ENCODE results near the gene TBP. TPM values are rescaled to one million over a fixed set of nuclear protein-coding genes. Genes with fewer than 3 reads are reported as not detected.
"Not testable (repeated sequence)": the region's sequence is repeated elsewhere in the genome, so short reads cannot be mapped to it uniquely, and the experiment has no call there.

TBP gene
- 10 to 100 TPM; 20.0 to 21.5 TPM for total RNA-seq

DNA sequence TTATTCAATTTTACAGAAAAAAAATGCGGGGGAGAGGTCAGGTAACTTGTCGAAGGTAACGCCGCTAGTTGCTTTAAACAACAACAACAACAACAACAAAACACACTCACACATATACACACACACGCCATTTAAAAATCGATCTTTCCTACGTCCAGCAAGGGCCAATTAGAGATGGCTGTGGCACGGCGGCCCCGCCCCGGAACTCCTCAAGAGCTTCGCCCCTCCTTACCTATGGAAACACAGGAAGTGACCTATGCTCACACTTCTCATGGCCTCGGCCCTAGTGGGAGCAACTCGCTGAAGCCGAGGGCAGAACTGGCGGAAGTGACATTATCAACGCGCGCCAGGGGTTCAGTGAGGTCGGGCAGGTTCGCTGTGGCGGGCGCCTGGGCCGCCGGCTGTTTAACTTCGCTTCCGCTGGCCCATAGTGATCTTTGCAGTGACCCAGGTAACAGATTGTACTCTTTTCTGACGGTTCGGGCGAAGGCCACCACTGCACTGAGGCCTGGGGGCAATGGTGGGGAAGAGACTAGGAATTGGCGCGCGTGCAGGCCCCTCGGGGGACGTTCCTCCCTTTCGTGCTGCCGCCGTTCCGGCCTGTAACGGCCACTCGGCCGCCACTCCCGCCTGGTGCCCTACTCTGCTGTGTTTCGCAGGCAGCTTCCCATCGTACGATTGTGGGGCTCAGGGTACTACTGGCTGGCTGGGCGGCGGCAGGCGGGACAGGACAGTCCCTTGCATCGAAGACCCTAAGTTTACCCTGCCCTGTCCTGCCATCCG, at the start of gene TBP:
TBP (plus strand) TSS at position 357 of the 783 bp plus-strand sequence. CDS start 2,661 bp downstream, outside the sequence.
- Mint-ChIP-seq H3K4me3 (no peak within 1 kb of the TSS), H3K9me3 (ENCODE audit: insufficient read depth) (no peaks in the 10 kb centered on the region), H3K27ac (no peak within 1 kb of the TSS), H3K27me3 (ENCODE audit: low read depth) (no peaks in the 10 kb centered on the region), H3K4me1 (ENCODE audit: low read depth) (peaks cover 35% of the 10 kb centered on the region), H3K36me3 (ENCODE audit: low read depth) (peaks cover 31% of the 10 kb centered on the region)
- ChIA-PET POLR2A (interaction anchor here (0.5 to 4.6 kb wide), 9 partner anchors 11 to 849 kb away, joined by 3 to 37 read pairs (median 3); partner anchors contain the start of genes ERMARD and PDCD2), CTCF (interaction anchor here (0.7 to 3.6 kb wide), 7 partner anchors 10 to 802 kb away, joined by 3 to 14 read pairs (median 4); partner anchors contain the start of genes DYNLT2, ERMARD and PDCD2)
- DNase-seq (peak; percentile 99), ATAC-seq (peak; percentile 95)

DNA sequence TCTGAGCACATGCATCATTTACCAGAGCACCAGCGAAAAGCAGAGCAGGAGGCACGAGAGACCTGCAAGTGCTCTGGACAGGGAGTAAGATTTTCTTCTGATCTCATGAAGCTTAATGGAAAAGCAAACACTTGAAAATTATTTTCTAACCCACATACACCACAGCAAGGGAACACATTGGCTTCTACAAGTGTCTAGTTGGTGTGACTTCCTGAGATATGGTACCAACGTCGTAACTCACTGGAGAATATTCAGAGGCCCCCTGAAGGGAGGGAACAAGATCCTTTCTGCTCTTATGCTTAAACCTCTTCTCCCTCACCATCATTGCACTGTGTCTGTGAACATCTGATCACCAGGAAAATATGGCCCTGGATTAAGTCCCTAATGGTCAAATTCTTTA, 49.7 kb upstream of the TBP start:
- Mint-ChIP-seq H3K4me1 (ENCODE audit: low read depth) (peaks cover 6% of the 10 kb centered on the region), H3K4me3 (no peak overlapping the region), H3K27ac (no peak overlapping the region), H3K36me3 (ENCODE audit: low read depth) (no peaks in the 10 kb centered on the region), H3K9me3 (ENCODE audit: insufficient read depth) (peaks cover 5% of the 10 kb centered on the region), H3K27me3 (ENCODE audit: low read depth) (peaks cover 42% of the 10 kb centered on the region)
- POLR2A ChIA-PET = no interaction called here
- DNase-seq (no peak), ATAC-seq (no peak)
- CTCF ChIA-PET = no interaction called here

DNA sequence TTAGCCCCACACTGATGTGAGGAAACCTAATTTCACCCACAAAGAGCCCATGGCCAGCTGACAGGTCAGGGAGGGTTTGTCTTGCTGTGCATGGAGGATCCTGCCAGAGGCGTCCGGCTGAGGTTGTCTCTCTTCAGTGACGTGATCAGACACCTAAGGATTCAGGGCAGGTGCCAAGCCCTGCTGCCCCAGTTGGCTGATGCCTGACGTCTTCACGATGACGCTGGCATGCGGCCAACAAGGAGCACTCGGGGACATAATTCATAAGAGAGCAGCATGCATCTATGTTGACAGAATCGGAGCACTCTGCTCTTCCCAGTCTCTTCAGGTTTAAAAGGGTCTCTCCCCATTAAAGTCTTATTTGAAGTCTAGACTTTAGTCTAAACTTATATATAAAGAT, 48.9 kb upstream of the TBP start:
- CTCF ChIA-PET = interaction anchor here (1.3 kb wide), 1 partner anchor 12 kb away, joined by 5 read pairs; no protein-coding TSS in a partner anchor
- DNase-seq (no peak), ATAC-seq (no peak)
- H3K4me3 Mint-ChIP-seq = no peak overlapping the region
- peaks cover 6% of the 10 kb centered on the region for H3K4me1 Mint-ChIP-seq (ENCODE audit: low read depth)
- H3K9me3 Mint-ChIP-seq (ENCODE audit: insufficient read depth) = peaks cover 5% of the 10 kb centered on the region
- H3K27ac Mint-ChIP-seq = no peak overlapping the region
- H3K27me3 Mint-ChIP-seq (ENCODE audit: low read depth) = peaks cover 42% of the 10 kb centered on the region
- POLR2A ChIA-PET = no interaction called here
- H3K36me3 Mint-ChIP-seq (ENCODE audit: low read depth) = no peaks in the 10 kb centered on the region

DNA sequence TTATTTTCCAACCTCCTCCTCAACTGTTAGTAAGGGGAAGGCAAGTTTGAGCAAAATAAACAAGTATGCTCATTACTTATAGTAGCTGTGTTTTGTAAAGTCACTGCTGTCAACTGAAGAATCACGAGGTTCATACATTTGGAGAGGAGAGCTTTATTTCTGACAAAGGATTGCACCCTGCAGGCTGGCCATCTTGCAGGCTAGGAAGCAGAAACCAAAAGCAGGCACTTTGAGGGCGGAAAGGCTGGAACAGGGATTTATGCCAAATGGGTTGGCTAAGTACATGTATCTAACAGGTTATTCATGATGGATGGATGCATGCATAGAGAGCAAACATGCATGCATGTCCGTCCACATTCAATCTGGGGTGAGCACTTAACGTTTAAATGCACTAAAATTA, 47.7 kb upstream of the TBP start:
- H3K9me3 Mint-ChIP-seq (ENCODE audit: insufficient read depth) = peaks cover 5% of the 10 kb centered on the region
- ChIA-PET CTCF (interaction anchor here (1.3 kb wide), 1 partner anchor 11 kb away, joined by 5 read pairs; no protein-coding TSS in a partner anchor), POLR2A (no interaction called here)
- H3K27ac Mint-ChIP-seq = no peak overlapping the region
- DNase-seq = no peak
- H3K4me1 Mint-ChIP-seq (ENCODE audit: low read depth) = peaks cover 2% of the 10 kb centered on the region
- H3K27me3 Mint-ChIP-seq (ENCODE audit: low read depth) = peaks cover 31% of the 10 kb centered on the region
- ATAC-seq = no peak
- no peak overlapping the region for H3K4me3 Mint-ChIP-seq
- no peaks in the 10 kb centered on the region for H3K36me3 Mint-ChIP-seq (ENCODE audit: low read depth)

DNA sequence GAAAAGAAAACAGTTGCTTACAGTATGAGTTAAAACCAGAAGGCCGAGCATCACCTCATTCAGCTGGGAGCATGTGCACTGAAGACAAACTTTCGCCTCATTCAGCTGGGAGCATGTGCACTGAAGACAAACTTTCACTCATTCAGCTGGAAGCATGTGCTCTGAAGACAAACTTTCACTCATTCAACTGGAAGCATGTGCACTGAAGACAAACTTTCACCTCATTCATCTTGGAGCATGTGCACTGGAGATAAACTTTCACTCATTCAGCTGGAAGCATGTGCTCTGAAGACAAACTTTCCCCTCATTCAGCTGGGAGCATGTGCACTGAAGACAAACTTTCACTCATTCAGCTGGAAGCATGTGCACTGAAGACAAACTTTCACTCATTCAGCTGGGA, 46.4 kb upstream of the TBP start:
- CTCF ChIA-PET = interaction anchor here (2.8 kb wide), 1 partner anchor 9 kb away, joined by 13 read pairs; no protein-coding TSS in a partner anchor
- H3K36me3 Mint-ChIP-seq (ENCODE audit: low read depth); H3K9me3 Mint-ChIP-seq (ENCODE audit: insufficient read depth); H3K27ac Mint-ChIP-seq; H3K4me1 Mint-ChIP-seq (ENCODE audit: low read depth); POLR2A ChIA-PET; H3K4me3 Mint-ChIP-seq; DNase-seq; ATAC-seq: not testable (repeated sequence)
- peaks cover 29% of the 10 kb centered on the region for H3K27me3 Mint-ChIP-seq (ENCODE audit: low read depth)

DNA sequence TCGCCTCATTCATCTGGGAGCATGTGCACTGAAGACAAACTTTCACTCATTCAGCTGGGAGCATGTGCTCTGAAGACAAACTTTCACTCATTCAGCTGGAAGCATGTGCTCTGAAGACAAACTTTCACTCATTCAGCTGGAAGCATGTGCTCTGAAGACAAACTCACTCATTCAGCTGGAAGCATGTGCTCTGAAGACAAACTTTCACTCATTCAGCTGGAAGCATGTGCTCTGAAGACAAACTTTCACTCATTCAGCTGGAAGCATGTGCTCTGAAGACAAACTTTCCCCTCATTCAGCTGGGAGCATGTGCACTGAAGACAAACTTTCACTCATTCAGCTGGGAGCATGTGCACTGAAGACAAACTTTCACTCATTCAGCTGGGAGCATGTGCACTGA, 45.9 kb upstream of the TBP start:
- H3K4me1 Mint-ChIP-seq (ENCODE audit: low read depth); POLR2A ChIA-PET; H3K4me3 Mint-ChIP-seq; ATAC-seq; H3K9me3 Mint-ChIP-seq (ENCODE audit: insufficient read depth); H3K27ac Mint-ChIP-seq; H3K36me3 Mint-ChIP-seq (ENCODE audit: low read depth); DNase-seq: not testable (repeated sequence)
- peaks cover 29% of the 10 kb centered on the region for H3K27me3 Mint-ChIP-seq (ENCODE audit: low read depth)
- CTCF ChIA-PET = interaction anchor here (2.8 kb wide), 1 partner anchor 9 kb away, joined by 13 read pairs; no protein-coding TSS in a partner anchor

DNA sequence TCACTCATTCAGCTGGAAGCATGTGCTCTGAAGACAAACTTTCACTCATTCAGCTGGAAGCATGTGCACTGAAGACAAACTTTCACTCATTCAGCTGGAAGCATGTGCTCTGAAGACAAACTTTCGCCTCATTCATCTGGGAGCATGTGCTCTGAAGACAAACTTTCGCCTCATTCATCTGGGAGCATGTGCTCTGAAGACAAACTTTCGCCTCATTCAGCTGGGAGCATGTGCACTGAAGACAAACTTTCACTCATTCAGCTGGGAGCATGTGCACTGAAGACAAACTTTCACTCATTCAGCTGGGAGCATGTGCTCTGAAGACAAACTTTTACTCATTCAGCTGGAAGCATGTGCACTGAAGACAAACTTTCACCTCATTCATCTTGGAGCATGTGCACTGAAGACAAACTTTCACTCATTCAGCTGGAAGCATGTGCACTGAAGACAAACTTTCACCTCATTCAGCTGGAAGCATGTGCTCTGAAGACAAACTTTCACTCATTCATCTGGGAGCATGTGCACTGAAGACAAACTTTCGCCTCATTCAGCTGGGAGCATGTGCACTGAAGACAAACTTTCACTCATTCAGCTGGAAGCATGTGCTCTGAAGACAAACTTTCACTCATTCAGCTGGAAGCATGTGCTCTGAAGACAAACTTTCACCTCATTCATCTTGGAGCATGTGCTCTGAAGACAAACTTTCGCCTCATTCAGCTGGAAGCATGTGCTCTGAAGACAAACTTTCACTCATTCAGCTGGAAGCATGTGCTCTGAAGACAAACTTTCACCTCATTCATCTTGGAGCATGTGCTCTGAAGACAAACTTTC, 45.1 kb upstream of the TBP start:
- H3K9me3 Mint-ChIP-seq (ENCODE audit: insufficient read depth); H3K27ac Mint-ChIP-seq; H3K4me3 Mint-ChIP-seq; H3K36me3 Mint-ChIP-seq (ENCODE audit: low read depth); POLR2A ChIA-PET; DNase-seq; H3K4me1 Mint-ChIP-seq (ENCODE audit: low read depth); ATAC-seq: not testable (repeated sequence)
- CTCF ChIA-PET = interaction anchor here (2.8 kb wide), 1 partner anchor 8 kb away, joined by 13 read pairs; no protein-coding TSS in a partner anchor
- peaks cover 31% of the 10 kb centered on the region for H3K27me3 Mint-ChIP-seq (ENCODE audit: low read depth)

DNA sequence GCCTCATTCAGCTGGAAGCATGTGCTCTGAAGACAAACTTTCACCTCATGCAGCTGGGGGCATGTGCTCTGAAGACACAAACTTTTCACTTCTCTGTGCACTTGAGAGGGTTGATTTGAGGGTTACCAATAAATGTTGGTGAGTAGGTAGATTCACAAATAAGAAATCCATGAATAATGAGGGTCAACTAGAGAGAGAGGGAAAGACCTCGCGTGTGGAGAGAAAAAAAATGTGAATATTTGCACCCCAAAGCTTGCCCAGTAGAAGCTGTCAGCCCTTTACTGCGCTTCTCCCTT, 44.5 kb upstream of the TBP start:
- ChIA-PET CTCF (no interaction called here), POLR2A (no interaction called here)
- DNase-seq (no peak), ATAC-seq (no peak)
- Mint-ChIP-seq H3K27ac (no peak overlapping the region), H3K9me3 (ENCODE audit: insufficient read depth) (no peaks in the 10 kb centered on the region), H3K4me3 (no peak overlapping the region), H3K4me1 (ENCODE audit: low read depth) (no peaks in the 10 kb centered on the region), H3K27me3 (ENCODE audit: low read depth) (peaks cover 26% of the 10 kb centered on the region), H3K36me3 (ENCODE audit: low read depth) (no peaks in the 10 kb centered on the region)

DNA sequence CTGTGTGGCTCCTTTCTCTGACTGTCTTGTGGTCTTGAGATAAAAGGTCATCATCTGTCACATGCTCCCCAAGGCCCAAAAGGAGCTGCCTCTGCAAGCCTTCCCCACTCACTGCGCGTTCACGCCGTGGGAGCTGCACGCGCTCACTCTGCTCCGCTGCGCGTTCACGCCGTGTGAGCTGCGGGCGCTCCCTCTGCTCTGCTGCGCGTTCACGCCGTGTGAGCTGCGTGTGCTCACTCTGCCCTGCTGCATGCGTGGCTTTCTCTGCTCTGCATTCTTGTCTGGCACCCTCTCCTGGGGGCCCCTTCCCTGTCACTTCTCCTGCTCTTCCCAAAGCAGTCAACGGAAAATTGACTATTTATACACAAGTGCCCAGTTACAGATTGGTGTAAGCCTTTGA, 43.5 kb upstream of the TBP start:
- CTCF ChIA-PET = interaction anchor here (1.3 kb wide), 1 partner anchor 721 kb away, joined by 4 read pairs; no protein-coding TSS in a partner anchor
- H3K27me3 Mint-ChIP-seq (ENCODE audit: low read depth) = peaks cover 26% of the 10 kb centered on the region
- ATAC-seq (no peak), DNase-seq (no peak)
- H3K27ac Mint-ChIP-seq = no peak overlapping the region
- H3K36me3 Mint-ChIP-seq (ENCODE audit: low read depth) = no peaks in the 10 kb centered on the region
- H3K9me3 Mint-ChIP-seq (ENCODE audit: insufficient read depth) = no peaks in the 10 kb centered on the region
- H3K4me1 Mint-ChIP-seq (ENCODE audit: low read depth) = no peaks in the 10 kb centered on the region
- POLR2A ChIA-PET = no interaction called here
- H3K4me3 Mint-ChIP-seq = no peak overlapping the region

DNA sequence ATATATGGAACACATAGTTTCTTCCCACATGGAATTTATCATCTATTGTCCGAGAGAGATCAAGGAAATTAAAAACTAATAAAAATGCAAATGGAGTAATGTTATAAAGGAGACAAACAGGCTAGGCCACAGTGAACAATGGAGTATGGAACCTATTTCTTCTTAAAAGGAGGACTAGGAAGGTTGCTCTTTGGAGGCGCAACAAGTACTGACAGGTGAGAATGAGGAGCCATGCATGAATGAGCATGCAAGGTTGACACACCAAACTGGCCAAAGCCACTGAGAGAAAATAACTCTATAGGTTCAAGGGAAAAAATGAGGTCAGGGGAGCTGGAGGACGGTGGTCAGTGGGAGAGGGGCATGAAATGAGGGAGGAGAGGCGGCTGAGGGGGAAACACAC, 41.9 kb upstream of the TBP start:
- Mint-ChIP-seq H3K4me1 (ENCODE audit: low read depth) (peaks cover 4% of the 10 kb centered on the region), H3K27me3 (ENCODE audit: low read depth) (peaks cover 22% of the 10 kb centered on the region), H3K9me3 (ENCODE audit: insufficient read depth) (no peaks in the 10 kb centered on the region), H3K36me3 (ENCODE audit: low read depth) (no peaks in the 10 kb centered on the region), H3K4me3 (no peak overlapping the region), H3K27ac (no peak overlapping the region)
- ATAC-seq (no peak), DNase-seq (no peak)
- POLR2A ChIA-PET = no interaction called here
- CTCF ChIA-PET = no interaction called here

DNA sequence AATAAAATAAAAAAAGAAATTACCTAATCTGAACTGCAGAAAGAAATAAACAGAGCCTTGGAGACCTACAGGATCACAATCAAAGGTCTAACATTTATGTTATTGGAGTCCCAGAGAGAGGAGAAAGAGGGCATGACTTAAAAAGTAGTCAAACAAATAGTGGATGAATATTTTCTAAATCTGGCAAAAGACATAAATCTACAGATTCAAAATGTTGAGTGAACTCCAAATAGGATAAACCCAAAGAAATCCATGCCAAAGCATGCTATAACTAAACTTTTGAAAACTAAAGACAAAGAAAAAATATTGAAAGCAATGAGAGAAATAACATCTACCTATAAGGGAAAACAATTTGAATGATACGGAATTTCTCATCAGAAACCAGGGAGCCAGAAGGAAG, 39.3 kb upstream of the TBP start:
- no peaks in the 10 kb centered on the region for H3K9me3 Mint-ChIP-seq (ENCODE audit: insufficient read depth)
- H3K27me3 Mint-ChIP-seq (ENCODE audit: low read depth) = peaks cover 45% of the 10 kb centered on the region
- H3K36me3 Mint-ChIP-seq (ENCODE audit: low read depth) = no peaks in the 10 kb centered on the region
- H3K4me1 Mint-ChIP-seq (ENCODE audit: low read depth) = peaks cover 4% of the 10 kb centered on the region
- H3K4me3 Mint-ChIP-seq = no peak overlapping the region
- no peak for ATAC-seq
- H3K27ac Mint-ChIP-seq = no peak overlapping the region
- POLR2A ChIA-PET = no interaction called here
- no peak for DNase-seq
- CTCF ChIA-PET = no interaction called here

Measured in activated CD8-positive, alpha-beta T cell treated with anti-CD3 and anti-CD28 coated beads, Interleukin-2, amount 10 ng/mL, durations not matched to agents 7 days and 5 days (primary cell).